ENCODE data around the gene MMP21. TPM values are rescaled to one million over a fixed set of nuclear protein-coding genes. Genes with fewer than 3 reads are reported as not detected.

Gene MMP21
- polyA plus RNA-seq, 1 donor: 0.27 TPM

DNA sequence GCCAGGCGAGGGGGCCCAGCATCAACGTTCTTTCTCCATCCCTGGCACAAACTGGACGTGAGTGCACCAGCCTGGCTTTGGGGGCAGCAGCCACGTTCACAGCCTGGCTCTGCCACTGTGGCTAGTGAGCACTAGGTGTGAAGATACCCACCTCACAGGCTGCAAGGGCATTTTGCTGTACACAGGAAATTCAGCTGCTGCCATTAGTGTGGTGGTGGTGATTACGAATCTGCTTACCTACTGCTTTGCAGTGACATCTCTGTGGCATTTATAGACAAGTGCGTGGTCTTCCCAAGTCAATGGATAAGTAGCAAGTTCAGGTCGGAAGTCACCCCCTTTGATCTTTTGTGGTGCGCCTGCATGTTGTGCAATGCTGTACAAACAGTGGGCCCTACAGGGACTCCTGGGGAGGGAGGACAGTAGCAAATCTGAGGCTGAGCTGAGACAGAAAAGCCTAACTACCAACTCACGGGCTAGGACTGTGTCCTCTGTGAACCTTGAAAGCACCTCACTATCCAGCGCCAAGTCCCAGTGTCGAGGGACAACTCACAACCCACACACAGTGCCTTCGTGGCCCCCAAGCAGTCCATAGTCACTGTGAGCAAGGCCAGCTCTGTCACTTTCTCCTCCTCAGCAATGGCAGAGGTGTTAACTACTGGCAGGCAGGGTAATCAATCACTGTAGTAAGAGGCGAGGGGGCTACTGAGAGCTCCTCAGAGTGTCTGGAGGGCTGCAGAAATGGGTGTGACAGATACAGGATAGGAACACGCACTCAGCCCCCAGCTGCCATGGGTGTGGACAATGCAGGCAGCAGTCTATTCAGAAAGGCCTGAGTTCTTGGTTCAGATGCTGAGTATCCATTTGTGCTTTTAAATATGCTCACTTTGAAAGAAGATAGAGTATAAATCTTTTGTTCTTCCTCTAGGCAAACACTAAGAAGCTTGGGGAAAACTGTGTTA is 17.0 kb upstream of the MMP21 start:
- DNase-seq: no peak

DNA sequence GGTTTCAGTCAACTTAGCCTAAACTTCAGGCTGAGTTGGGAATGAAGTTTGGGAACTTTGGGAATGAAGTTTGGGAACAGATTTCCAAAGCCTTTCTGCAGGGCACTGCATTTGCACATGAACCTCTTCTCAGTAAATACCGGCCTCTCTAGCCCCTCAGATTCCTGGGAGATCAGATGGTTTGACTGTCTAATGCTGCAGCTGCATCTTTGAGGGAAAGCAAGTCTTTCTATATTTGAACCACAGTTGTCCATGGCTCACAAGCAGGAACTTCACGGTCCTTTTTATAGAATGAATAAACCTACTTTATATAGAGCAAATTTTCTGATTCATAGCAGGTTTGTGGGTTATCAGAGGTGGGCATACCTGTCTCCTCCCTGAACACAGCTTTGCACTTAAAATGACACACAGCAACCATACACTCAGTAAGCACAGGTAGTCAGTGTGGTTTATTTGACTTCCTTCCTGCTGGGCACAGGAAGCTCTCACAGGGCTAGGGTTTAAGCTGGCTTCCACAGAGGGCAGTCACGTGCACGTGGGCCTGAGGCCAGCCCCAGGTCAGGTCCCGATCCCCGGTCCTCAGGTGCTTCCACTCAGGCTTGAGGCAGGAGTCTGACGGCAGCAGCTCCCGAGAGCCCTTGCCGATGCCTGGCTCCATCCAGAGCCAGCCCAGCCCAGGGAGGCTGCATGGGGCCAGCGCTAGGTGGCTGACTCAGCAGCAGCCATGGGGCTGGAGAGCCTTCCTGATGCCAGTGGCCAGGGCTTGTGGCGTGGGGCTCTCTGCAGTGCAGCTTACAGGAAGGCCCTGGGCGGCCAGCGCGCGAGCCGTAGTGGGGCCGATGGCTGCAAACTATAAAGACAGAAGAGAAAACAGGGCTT is 12.8 kb upstream of the MMP21 start:
- DNase-seq: no peak

GRCh38 chr10:125785791-125786190 is 10.2 kb upstream of the MMP21 start:
- DNase-seq: no peak

GRCh38 chr10:125783957-125784356 is 8.3 kb upstream of the MMP21 start:
- no peak for DNase-seq

GRCh38 chr10:125783408-125783807 is 7.8 kb upstream of the MMP21 start:
- no peak for DNase-seq

- DNase-seq: peak; percentile 14
These were observed 7.0 kb upstream of the MMP21 start for GRCh38 chr10:125782616-125783015.

DNA sequence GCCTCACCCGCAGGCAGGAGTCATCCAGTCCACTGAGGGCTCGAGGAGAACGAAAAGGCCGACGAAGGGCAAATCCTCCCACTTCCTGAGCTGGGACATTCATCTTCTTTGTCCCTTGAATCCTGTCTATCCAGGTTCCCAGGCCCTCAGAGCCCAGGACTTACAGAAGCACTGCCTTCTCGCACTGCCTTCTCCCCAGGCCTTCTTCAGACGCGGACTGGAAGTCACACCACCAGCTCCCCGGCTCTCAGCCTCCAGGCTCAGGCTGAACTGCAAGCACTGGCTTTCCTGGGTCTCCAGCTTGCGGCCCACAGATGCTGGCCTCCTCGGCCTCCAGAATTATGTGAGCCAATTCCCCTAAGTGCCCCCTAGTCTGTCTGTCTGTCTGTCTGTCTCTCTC is 6.4 kb upstream of the MMP21 start:
- DNase-seq: no peak

DNA sequence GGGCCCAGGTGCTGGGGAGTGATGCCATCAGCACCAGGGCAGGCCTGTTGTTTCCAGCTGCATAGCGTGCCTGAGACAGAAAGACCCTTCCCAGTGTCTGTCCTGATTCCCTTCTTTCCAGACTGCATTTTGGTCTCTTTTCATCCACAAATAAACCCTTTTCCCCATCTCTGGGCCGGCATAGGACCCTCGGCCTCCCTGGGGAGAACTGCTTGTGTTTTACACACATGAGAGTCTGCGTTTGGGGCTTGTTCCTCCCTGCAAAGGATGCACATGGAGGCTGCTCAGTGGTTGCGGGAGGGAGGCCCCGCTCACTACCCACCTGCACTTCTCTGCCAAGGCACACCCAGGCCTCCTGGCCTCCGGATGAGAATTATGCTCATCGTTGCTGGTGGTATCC is 5.8 kb upstream of the MMP21 start:
- no peak for DNase-seq

GRCh38 chr10:125779403-125780327 is 4.0 kb upstream of the MMP21 start:
- no peak for DNase-seq

GRCh38 chr10:125778556-125778955 is 2.9 kb upstream of the MMP21 start:
- no peak for DNase-seq

DNA sequence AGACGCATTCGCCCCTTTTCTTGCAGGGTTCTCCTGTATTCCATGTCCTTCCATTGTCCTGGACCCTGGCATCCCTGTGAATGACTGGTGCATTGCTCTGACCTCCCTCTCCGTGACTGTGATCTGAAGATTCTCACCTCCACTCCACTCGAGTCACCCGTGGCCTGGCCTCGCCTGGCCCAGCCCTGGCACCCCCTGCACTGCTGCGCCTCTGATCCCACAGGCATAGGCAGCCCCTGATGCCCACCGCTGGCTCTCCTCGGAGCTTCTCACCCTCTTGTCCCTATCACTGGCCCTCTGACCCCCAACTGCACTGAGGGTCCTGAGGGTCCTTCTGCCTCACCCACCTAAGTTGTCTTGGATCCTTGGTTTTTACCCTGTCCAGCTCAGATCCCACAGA is 2.2 kb upstream of the MMP21 start:
- no peak for DNase-seq

GRCh38 chr10:125774581-125775191 is 935 bp downstream of the MMP21 start:
- no peak for DNase-seq

- no peak for DNase-seq
These were observed 1.7 kb downstream of the MMP21 start for GRCh38 chr10:125773687-125774543.

GRCh38 chr10:125772864-125773180 is 2.8 kb downstream of the MMP21 start:
- DNase-seq: no peak

GRCh38 chr10:125772112-125772863 is 3.3 kb downstream of the MMP21 start:
- no peak for DNase-seq

DNA sequence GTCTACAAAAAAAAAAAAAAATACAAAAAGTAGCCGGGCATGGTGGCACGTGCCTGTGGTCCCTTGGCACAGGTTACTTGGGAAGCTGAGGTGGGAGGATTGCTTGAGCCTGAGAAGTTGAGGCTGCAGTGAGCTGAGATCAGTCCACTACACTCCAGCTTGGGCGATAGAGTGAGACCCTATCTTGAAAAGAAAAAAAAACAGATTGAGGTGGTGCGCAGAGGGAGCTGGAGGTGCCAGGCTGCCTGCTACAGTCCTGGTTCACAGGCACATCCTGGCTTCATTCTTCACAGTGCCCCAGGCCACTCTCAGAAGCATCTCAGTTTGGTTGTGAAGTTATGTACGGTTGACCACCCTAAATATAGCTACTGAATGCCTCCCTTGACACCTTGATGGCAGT is 4.8 kb downstream of the MMP21 start:
- no peak for DNase-seq

GRCh38 chr10:125769175-125769574 is 6.4 kb downstream of the MMP21 start:
- no peak for DNase-seq

GRCh38 chr10:125768219-125768855 is 7.3 kb downstream of the MMP21 start:
- DNase-seq: peak; percentile 68

DNA sequence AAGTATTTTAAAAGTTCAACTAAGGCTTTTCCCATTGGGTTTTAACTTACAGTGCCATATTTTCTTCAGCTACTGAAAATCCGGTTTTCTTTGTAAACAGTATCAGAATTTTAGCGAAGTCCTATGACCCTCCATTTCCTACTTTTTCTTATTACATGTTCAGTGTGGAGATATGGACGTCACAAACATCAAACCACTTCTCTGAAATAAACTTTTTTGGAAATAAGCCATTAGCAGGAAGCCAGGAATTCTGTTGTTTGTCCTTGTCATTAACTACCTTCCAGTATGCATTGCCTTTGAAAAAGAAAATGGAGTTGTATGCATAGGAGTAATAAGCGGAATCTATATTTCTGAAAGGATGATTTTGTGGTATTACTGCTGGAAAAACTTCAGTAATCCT is 9.1 kb downstream of the MMP21 start:
- no peak for DNase-seq

- no peak for DNase-seq
These were observed 9.8 kb downstream of the MMP21 start for GRCh38 chr10:125765835-125766234.

All from hindlimb muscle (tissue), 1 donor.